Stimulated activated CD8-positive, alpha-beta memory T cell treated with anti-CD3 and anti-CD28 coated beads, Interleukin-2, amount 100 ng/mL, for 1 hour (primary cell): ENCODE data around the gene PDIA6.
"Not testable (repeated sequence)": the region's sequence is repeated elsewhere in the genome, so short reads cannot be mapped to it uniquely, and the experiment has no call there.

Experiments used
- DNase-seq, 2 donors: peaks; one replicate each; pipeline ENCODE4 v3.0.0-alpha.2; 2020; ENCODE audit warnings: low read depth in 2 of 2

PDIA6 gene

DNA sequence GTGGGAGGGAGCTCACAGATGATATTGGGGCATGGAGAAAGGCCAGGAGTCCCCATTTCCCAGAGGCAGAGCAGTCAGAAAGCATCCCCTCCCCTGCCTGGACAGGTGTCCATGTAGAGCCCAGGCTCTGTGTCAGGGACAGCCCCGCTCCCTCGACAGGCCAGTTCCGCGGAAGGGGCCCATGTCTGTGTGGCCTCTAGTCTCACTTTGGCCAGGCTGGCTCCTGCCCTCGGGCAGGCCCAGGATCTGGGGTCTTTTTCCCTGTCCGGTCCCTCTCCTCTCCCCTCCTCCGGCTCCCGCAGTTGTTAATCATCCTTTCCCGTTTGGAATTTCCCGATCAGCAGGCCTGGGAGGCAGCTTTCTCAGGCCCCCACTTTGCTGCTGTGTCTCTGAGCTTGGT, 20.4 kb upstream of the PDIA6 start:
- DNase-seq = no peak

GRCh38 chr2:10832203-10832936, 19.8 kb upstream of the PDIA6 start:
- peak; percentile 67 to 68 for DNase-seq

GRCh38 chr2:10831400-10831985, 18.9 kb upstream of the PDIA6 start:
- no peak for DNase-seq

DNA sequence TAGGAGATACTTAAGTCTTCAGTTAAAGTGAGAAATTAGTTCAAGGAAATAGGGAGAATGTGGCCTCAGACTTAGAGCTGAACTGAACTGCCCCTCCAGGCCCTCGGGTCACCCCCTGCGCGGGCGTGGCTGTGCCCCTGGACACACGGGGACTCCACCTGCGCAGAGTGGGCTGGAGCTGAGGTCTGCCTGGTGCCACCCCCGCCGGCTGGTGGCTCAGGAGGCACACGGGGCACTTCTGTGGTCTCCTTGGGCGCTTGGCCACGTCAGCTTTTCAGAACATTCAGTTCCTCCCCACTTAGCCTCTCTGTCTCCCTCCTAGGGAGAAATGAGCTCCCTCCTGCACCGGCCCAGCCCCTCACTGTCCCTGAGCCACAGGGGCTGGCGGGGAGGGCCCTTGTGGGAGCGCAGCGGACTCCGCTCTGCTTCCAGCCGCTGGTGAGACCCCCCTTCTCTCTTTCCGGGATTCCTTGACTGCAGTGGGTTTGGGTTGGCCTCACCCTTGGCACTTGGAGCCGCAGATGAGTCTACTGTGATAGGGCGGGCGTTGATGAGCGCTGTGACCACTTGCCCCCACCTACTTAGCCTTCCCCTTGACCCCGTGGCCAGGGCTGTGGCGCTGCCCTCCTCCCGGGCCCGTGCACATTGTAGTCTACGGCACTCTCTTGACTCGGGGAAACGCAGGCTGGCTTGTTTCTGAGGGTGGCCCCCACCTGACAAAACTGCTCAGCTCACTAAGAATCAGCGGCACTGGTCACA, 18.2 kb upstream of the PDIA6 start:
- DNase-seq = no peak

GRCh38 chr2:10830203-10830602, 17.6 kb upstream of the PDIA6 start:
- DNase-seq = no peak

DNA sequence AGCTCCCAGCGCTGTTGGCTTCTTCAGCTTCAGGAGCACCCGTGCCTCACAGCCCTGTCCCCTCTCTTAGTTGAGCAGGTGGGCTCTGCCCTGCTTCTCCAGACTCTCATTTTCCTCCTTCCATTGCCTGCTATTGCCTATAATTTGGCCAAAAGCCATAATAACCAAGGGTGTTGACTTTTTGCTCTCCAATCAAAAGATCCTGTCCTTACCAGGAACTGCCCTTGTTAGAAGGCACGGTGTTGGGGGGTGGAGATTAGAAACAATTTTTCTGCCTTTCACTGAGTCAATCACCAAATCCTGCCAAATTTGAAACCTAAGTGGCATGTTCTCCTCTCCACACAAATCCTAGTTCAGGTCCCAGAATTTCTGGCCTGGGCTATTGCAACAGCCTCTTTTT, 16.7 kb upstream of the PDIA6 start:
- DNase-seq = no peak

DNA sequence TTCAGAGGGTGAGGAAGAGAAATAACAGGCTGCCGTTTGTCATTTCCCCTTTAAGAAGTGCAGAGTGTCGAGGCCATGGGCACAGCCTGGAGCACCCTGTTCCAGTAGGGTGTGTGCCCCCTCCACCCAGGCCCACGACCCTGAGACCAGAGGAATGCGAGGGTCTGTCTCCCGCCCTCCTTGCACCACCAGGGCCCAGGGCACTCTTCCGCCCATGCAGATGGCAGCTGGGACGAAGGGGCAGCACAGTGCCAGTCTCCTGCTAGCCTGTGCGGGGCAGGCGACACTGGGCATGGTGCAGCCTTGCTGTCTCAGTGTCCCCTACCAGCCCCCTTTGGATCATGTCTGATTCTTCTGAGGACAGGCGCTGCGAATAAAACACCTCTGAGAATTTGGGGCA, 15.8 kb upstream of the PDIA6 start:
- no peak for DNase-seq

- no peak for DNase-seq
These were observed 14.0 kb upstream of the PDIA6 start for GRCh38 chr2:10826625-10827024.

DNA sequence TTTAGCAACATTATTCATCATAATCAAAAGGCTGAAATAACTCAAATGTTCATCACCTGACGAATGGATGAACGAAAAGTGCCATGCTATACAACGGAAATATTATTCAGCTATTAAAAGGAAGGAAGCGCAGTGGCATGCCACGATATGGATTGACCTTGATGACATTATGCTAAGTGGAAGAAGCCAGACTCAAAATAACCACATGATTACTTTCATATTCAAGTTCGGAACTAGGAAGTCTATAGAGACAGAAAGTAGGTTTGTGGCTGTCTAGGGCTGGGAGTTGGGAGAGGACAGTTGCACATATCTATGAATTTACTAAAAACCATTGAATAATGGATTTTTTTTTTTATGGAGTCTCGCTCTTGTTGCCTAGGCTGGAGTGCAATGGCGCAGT, 13.4 kb upstream of the PDIA6 start:
- DNase-seq = no peak

GRCh38 chr2:10824191-10824590, 11.6 kb upstream of the PDIA6 start:
- no peak for DNase-seq

DNA sequence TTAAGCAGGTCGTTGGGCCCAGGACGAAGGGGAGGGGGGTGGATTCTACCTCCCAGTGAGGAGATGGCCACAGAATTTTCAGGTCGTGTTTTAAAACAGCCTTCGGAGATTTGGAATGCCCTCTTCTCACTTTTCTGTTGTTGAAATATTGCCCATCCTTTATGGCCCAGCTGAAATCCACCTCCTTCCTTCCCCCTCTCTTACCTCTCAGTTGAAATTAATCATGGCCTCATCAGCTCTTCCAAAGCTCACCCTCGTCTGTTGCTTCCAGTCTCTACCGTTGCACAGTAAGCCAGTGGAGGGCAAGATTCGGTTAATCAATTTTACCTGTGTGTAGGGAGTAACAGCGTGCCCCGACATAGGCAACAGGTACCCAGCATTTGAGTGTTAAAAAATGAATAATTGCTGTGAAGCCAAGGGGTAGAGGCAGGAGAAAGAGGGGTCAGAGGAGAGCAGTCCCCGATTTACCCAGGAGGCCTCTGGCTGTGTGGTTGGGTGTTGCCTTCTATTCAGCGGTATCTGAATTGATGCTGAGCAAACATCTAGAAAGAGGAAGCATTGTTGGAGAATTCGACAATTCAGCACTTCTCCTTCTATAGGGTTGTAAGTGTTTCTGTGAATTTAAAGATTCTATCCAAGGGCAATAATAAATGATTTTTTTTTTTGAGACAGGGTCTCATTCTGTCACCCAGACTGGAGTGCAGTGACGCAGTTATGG, 8.6 kb upstream of the PDIA6 start:
- DNase-seq = no peak

DNA sequence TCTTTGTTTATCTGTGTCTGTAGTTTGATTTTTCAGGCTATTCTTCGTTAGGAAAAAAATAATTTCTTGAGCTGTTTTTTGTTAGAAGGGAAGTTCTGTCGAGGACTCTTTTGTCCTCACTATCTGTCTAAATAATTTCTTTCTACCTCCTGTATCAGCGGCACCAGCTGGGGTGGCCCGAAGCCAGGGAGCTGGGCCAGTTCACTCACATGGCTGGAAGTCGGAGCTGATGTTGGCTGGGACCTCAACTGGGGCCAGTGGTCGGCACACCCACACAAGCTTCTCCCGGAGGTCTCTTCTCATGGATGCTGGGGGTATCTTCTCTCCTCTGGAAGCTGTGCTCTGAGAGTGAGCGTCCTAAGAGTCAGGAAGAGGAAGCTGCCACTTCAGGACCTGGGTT, 8.0 kb upstream of the PDIA6 start:
- DNase-seq = no peak

- no peak for DNase-seq
These were observed 7.2 kb upstream of the PDIA6 start for GRCh38 chr2:10819714-10820314.

- DNase-seq = no peak
These were observed 6.4 kb upstream of the PDIA6 start for GRCh38 chr2:10818984-10819383.

DNA sequence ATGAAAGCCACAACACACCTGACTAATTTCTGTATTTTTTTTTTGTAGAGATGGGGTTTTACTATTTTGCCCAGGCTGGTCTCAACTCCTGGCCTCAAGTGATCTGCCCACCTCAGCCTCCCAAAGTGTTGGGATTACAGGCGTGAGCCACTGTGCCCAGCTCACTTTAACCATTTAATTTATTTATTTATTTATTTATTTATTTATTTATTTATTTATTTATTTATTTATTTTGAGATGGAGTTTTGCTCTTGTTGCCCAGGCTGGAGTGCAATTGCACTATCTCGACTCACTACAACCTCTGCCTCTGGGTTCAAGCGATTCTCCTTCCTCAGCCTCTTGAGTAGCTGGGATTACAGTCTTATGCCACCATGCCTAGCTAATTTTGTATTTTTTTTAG, 5.7 kb upstream of the PDIA6 start:
- not testable (repeated sequence) for DNase-seq

DNA sequence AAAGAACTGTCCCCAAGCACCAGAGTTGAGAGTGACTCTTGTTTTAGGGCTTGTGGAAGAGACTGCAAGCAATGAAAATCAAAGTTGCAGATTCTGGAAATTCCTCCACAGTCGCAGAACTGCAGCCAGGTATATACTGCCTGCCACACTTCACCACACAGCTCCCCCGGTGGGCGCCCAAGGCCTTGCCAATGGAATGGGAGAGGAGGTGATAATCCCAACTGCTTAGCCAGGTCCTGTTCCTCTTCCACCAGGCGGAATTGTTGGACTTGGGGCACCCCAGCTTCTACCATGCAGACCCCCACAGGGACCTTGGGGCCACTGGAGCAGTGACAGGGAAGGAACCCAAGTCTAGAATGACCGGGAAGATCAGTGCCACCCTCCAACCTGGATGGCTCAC, 4.8 kb upstream of the PDIA6 start:
- no peak for DNase-seq

GRCh38 chr2:10814571-10815331, 2.2 kb upstream of the PDIA6 start:
- DNase-seq = no peak

GRCh38 chr2:10814142-10814541, 1.6 kb upstream of the PDIA6 start:
- no peak for DNase-seq

- not testable (repeated sequence) for DNase-seq
These were observed 866 bp upstream of the PDIA6 start for GRCh38 chr2:10813163-10814138.

- no peak for DNase-seq
These were observed 1.1 kb downstream of the PDIA6 start for GRCh38 chr2:10811517-10811916.
